NOMO-1 treated with DMSO at 0.1 percent for 48 hours (cell line): ENCODE data around the gene ATP5F1E.
"Not testable (repeated sequence)": the region's sequence is repeated elsewhere in the genome, so short reads cannot be mapped to it uniquely, and the experiment has no call there.

ENCODE experiments used
- DNase-seq: peaks from one replicate; lab custom pipeline; 2025; ENCODE audit not compliant: unreplicated experiment; lab: John Stamatoyannopoulos, UW

The ATP5F1E gene

DNA sequence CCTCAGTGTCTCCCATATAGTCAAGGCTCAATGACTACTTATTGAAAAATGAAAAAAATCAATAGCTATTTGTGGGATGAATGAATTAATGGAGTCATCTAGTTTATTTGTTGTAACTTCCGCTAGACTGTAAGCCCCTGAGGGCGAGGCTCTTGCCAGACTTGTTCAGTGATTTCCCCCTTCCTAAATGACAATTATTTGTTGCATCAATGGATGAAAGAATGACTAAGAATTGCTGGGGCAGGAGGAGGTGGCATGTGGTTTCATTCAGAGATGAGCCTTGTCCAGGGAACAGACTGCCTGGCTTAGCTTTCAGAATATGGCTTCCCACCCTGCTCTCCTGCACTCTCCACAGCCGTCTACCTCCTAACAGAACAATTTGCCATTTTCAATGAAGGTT lies 11.6 kb upstream of the ATP5F1E start:
- peak; percentile 55 for DNase-seq

DNA sequence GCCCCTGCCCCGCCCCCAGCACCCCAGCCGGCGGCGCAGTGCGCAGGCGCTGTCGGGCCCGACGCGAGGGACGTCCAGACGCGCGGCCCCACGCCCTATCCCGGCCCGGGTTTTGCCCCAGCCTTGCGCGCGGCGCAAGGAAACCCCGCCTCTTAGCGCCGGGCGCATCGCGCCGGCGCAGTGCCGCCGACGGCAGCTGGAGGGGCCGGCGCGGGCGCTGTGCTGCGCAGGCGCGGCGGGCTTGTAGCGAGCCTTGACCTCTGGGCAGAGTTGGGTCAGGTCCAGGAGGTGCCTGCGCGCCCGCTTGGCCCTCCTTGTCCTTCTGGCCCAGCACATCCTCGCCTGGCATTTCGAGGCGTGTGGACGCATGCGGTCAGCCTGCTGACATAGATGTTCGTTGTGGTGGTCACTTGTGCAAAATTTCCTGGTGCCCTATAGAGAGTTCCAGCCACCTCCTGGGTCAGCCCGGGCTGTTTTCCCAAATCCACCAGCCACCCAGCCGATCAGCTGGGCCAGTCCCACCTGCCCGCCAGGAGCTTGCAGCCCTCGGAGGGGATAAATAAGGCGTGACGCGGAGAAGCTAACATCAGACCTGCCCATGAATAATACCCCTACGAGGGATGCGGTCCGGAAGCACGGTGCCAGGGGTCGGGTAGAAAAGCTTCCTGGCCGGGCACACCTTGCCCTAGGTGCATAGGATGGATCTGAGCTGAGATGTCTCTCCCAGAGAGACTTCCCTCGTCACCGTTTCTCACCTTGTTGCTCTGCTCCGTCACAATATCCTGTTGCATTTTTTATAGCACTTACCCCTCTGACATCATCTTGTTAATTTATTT lies 10.9 kb upstream of the ATP5F1E start:
- peak; percentile 87 for DNase-seq

DNA sequence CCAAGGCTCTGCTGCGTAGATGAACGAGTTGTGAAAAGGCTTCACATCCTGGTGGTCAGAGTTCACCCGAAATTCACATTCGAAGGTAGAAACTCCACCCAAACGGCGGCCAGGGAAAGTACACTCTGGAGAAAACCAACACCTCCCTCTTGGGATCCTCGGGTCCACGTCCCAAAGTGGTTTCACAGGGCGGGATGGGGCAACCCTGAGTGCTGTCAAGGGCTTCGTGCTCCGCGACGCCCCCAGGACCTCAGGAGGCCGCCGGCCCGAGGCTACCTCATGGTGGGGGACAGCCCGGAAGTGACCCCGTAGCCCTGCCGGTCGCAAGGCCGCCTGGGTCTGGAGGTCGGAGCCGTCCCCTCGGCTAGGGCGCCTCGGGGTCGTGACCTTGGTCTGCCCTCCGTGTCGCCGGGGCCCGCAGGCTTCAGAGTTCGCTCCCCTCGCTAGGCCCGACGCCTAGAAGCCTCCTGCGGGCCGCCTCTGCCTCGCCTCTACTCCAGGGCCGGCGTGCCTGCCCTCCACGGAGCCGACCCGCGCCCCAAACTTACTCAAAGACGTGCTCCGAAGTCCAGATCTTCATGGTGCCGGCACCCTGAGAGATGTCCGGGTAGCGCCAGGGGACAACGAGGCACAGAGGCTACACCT lies 10.1 kb upstream of the ATP5F1E start, which contains the start of gene PRELID3B:
Gene PRELID3B (minus strand): TSS at position 636 of the 645 bp plus-strand sequence. CDS start 56 bp downstream, at position 580.
- DNase-seq: peak; percentile 49

DNA sequence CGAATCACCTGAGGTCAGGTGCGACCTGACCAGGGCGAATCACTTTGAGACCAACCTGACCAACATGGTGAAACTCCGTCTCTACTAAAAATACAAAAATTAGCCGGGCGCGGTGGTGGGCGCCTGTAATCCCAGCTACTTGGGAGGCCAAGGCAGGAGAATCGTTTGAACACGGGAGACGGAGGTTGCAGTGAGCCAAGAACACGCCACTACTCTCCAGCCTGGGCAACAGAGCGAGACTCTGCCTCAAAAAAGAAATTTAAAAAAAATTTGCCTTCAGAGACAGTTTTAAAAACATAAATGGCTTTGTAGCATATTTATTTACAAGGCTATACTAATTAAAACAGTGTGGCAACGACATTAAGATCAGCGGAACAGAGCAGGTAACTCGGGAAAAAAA lies 9.4 kb upstream of the ATP5F1E start:
- DNase-seq: not testable (repeated sequence)

DNA sequence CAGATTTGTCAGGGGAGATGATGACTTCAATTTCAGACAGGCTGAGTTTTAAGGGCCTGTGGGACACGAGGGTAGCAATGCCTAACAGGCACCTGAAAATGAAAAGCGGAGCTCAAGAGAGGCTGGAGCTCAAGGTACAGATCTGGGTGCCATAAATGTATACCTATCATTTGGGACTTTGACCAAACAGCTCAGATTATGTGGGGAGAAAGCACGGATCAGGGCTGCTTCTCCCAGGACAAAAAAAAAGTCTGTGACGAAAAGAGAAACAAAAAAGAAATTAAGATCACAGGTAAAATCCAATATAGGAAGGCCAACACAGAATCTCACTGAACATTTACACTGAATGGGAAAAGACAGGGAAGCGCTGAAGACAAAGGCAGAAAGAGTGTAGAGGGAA lies 8.5 kb upstream of the ATP5F1E start:
- no peak for DNase-seq

DNA sequence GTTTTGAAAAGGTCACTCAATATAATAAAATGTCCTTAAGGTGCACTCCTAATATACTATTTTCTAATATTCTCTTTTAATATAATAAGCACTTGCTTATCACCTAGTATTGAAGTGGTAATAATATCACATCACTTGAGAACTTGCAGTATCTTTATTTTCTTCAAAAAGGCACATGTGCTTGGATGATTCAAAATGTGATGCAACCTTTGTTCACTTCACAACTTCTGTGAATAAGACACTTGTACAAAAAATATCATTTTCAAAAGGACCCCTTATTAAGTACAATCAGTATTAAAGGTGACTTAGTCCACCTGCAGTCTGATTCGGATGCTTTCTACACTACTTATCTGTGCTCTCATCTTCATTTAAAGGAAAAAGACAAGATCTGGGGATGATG lies 7.1 kb upstream of the ATP5F1E start:
- DNase-seq: no peak

DNA sequence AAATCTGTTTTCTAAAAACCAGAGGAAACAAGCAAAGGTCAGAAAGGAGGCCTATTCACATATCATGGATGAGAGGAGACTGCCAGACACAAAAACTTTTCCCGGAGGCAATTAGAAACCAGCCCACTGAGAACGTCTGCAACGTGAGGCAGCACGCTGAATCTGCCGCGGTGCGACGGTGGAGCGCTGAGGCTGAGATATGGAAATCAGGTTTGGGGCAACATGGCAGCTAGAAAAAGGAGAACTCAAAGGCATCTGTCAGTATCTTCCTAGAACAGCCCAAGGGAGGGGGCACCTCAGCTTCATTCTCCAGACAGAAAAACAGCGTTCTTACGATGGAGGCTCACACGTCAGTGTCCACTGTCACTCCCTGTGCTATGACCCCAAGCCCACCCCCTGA lies 5.3 kb upstream of the ATP5F1E start:
- no peak for DNase-seq

DNA sequence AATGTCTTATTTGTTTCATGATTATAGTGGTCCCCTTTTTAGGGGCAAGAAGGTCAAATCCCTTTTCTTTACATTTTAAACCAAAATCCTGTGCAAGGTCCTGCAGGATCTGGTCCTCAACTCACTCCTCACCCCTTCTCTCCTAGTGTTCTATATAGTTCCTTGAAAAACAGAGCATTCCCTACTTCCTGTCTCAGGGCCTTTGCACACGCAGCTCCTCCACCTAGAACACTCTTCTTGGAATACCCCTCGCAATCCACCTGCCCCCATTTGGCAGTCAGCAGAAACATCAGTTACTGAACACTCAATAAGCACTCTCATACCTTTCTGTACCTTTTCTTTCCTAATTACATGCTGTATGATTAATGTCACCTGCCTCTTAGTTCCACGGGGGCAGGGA lies 3.2 kb upstream of the ATP5F1E start:
- no peak for DNase-seq

DNA sequence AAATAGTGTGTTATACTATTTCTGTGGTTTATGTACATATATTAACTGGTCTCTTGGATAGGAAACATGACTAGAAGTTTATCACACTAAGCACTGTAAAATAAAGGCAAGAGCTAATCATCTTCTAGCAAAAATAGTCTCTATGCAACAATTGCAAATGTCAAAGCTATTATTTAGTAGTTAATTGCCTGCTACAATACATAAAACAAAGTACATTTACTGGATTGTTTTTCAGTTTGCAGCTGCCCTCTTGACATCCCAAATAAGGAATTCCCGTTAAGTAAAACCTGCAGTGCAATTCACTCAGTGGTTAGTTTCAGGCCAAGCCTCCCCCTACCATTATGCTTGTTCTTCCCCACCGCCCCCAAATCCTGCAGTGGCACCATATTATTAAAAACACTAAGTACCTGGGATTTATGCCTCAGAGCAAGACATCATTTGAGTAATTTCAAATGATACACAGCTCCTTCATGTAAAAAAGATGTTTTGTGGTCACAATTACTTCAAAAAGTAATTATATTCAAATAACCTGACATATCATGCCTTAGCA lies 1.6 kb upstream of the ATP5F1E start:
- DNase-seq: no peak

DNA sequence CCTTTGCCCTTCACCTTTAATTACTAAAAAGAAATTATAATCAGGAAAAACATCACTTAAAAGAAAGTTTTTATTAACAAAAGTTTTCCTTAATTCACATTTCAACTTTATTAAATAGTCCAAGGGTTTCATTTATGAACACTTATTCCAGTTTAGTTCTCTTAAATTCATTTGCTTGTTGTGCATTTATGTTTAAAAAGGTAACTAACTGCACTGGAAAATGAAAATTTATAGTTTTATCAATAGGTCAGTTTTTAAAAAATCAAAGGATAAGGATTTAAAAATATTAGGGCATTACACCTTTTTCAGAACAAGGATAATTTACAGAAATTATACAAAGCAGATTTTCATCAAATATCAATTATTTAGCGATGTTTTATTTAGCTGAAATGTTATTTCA lies 958 bp upstream of the ATP5F1E start:
- DNase-seq: no peak

DNA sequence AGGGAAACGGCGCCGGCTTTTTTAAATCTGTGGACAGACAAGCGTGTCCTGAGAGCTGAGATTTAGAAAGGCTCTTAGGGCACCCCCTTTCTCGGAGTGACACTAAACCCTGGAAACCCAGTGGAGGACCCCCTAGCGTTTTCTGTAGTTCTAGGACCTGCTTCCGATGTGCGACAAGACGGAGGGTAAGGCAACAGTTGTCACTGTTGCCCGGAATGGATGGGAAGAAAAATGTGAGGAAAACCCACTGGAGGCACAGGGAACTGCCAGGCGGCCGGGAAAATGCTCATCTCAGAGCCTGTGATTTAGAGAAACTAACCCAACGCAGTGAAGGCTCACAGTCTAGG lies 551 bp upstream of the ATP5F1E start:
- no peak for DNase-seq

DNA sequence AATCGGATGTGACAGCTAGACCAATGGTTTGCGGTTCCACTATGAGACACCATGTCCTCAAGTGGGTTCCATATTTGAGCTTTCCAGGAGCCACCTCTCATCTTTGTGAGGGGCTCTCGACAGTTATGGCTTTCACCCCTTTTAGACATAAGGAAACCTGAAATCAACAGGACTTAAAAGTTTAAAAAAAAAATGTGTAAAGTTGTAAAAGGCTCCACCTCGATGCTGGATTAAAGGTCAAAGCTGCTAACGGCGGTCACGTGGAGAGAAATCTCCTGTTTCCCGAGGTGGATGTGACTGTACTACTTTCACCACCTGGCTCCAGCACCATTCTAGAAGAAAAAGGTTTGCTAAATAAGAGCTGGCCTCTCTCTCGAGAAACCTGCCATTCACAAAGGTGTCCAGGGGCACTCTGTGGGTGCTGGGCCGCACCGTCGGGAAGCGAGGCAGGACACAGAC lies 542 bp downstream of the ATP5F1E start:
- DNase-seq: peak; percentile 12

DNA sequence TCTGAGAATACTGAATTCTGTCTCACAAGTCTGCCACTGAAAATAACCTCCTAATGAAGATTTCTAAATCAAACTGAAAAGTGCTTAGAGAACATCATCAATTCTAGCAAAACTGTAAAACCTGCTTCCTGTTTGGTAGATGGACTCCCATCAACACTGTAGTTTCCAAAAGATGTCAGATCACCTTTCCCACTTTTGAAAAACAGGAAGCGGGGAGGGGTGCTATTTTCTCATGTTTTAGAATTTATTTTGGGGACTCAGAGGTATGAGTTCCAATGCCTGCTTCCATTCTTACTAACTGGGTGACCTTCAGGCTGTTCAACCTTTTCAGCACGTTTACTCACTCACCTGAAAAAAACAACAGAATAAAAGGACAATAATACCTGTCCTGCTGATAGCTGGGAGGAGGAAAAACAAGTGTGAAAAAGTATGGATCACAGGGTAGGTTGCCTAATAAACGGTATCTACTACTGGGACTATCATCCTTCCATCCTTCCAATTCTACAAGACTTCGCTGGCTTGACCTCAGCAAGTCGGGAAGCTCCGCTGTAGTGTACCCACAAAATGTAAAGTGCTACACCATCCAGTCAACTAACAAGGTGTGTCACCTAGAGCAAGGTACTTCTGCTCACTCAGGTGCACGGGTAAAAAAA lies 1.1 kb downstream of the ATP5F1E start:
- peak; percentile 17 for DNase-seq

DNA sequence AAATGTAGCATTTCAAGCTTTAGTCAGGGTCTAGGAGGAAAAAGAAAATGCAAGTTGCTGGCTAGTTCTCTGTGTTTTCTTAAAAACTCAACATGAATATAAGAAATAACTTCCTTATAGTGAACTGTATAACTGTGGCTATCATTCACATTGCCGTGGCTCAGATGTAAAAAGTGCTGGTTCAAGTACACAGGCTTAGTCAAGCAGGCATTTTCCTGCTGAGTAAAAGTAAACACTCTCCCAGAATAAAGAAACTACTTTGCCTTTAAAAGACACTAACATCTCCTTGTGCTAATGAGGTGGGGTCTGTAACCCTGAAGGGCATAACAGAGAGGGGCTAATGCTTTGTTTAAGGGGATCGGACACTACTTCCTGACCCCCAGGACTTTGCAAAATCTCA lies 3.3 kb downstream of the ATP5F1E start:
- DNase-seq: no peak

DNA sequence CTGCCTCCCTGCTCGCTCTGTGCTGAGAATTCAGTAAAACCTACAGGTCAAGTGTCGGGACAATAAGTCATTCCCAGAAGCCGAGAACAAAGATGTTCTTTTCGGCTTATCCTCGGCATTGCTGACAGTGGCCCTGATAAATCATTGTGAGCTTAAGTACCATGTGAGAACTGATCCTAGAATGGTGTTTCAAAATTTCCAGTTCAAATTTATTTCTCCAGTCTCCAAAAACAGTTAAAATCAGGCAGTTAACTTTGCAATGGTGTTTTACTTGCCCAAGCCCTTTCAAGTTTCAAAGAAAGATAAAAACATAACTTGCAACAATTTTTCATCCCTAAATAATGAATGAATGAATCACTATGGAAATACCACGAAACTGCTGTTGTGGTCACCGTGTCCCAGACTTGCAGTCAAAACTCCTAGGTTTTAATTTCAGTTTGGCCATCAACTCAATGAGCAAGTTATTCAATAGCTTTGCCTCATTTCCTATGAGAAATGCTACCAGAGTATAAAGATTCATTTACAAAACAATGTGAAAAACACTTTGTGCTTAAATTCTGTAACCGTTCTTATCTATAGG lies 4.3 kb downstream of the ATP5F1E start:
- no peak for DNase-seq

DNA sequence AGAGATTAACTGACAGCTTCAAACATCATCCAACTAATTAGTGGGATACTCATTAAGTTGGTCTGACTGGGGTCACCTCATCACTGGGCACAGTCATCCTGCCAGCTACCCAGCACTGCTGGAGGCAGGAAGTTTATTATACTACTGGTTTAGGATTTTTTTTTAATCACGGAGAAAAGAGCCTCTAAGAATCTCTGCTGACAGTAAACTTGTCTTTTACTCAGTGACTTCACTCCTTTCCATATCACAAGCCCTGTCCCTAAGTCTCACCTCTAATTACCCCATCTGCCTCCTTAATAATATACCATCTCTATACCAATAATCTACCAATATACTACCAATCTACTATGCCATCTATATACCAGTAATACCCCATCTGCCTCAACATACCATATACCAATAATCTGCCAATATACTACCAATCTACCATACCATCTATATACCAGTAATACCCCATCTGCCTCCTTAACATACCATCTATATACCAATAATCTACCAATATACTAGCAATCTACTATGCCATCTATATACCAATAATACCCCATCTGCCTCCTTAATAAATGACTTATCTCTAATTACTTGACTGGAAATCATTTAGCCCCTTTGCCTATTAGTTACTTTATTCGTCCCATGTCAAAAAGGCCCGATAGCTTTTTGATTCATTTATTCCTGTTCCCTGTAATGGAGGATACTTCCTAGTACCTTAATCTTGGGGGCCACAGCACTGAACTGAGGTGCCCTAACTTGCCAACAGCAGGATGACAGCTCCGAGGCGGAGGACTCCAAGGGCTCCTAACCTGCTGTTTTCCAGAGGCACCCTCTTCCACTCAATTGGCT lies 5.0 kb downstream of the ATP5F1E start:
- no peak for DNase-seq

DNA sequence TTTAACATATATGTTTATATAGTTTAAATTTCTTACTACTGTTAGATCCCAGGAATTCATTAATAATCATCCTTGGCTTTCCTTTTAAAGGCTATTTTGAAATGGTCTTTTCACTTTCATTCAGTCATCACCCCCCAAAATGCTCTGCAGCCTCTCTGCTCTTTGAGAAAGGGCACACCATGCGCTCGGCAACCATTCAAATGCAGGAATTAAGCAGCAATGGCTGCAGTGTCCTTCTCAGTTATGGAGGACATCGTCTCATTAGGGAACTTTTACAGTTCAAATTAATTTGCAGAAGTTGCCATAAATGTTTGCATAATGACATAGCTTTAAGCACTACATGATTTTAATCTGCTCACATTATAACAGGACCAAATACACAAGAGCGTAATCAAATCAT lies 6.6 kb downstream of the ATP5F1E start:
- DNase-seq: no peak

DNA sequence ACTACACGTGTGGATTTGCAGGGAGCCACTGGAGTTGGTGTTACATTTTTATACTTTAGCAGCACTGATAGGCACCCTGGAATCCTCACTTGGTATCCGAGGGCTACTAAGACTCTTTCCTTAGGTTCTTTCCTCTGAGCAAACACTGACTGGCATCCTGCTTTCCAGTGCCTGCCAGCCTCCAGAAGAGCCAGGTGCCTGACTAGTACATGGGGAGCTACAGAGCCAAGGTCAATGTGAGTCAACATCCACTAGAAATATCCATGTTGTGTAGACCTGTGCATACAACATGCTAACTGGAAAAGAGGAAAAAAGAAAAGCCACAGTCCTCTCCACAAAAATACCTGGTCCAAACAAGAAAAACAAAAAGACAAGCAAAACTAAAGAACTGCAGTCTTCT lies 7.0 kb downstream of the ATP5F1E start:
- DNase-seq: no peak

DNA sequence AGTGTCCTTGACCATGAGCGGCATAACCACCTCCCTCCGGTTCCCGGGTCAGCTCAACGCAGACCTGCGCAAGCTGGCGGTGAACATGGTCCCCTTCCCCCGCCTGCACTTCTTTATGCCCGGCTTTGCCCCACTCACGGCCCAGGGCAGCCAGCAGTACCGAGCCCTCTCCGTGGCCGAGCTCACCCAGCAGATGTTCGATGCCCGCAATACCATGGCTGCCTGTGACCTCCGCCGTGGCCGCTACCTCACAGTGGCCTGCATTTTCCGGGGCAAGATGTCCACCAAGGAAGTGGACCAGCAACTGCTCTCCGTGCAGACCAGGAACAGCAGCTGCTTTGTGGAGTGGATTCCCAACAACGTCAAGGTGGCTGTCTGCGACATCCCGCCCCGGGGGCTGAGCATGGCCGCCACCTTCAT lies 8.0 kb downstream of the ATP5F1E start:
- no peak for DNase-seq

DNA sequence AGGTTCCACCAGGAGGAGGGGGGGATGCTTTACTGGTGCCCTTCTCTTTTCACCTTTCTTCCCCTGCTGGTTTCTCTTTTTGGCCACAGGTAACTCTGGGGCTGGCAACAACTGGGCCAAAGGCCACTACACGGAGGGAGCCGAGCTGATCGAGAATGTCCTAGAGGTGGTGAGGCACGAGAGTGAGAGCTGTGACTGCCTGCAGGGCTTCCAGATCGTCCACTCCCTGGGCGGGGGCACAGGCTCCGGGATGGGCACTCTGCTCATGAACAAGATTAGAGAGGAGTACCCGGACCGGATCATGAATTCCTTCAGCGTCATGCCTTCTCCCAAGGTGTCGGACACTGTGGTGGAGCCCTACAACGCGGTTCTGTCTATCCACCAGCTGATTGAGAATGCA lies 8.5 kb downstream of the ATP5F1E start:
- no peak for DNase-seq
